HCT116 (cell line): Measurements from ENCODE around the gene MIPEP. TPM values are rescaled to one million over a fixed set of nuclear protein-coding genes. Genes with fewer than 3 reads are reported as not detected.

Experiments
- ATAC-seq: fragments of 200-7000 bp; cut with Tn5 transposase; 2 replicates; pipeline ENCODE4 v1.9.1; 2020; ENCODE audit warnings: mild to moderate bottlenecking, moderate library complexity
- BruUV-seq: library from RNA; stranded (reverse); fragments of 400-500 nt; replicated peaks from 2 replicates; lab custom pipeline; 2021; lab: Mats Ljungman, UMichigan
- CTCF ChIA-PET: fragments of 300-600 bp; sonication (Branson Sonifier 250); formaldehyde crosslinking; loops from one replicate; lab custom pipeline; 2021; ENCODE audit warnings: antibody characterized with exemption; lab: Charles Lee
- POLR2A ChIA-PET: fragments of 300-600, 350-600 bp; sonication (Branson Sonifier 250); formaldehyde crosslinking; loops from one replicate; lab custom pipeline; 2021; ENCODE audit warnings: antibody characterized with exemption; lab: Charles Lee
- RAD21 ChIA-PET, 2 experiments: fragments of 300-600 bp; sonication (Branson Sonifier 250); formaldehyde crosslinking; loops; one replicate each; lab custom pipeline; 2023; ENCODE audit warnings: low total read pairs in 2 of 2; ENCODE audit not compliant: uncharacterized antibody in 2 of 2, unreplicated experiment in 2 of 2, low non-redundant PET in 1 of 2; lab: Charles Lee
- DNase-seq: peaks from one replicate; pipeline ENCODE4 v3.0.0-alpha.2; 2010; ENCODE audit warnings: low read depth, low spot score
- H2AFZ ChIP-seq: fragments of 200-600 bp; shearing (Covaris generic), sonication (generic); 2 replicates; pipeline ENCODE4 v1.6.1; 2017; ENCODE audit warnings: low read depth, mixed run types, mixed read lengths, antibody characterized with exemption, low read length; ENCODE audit not compliant: poor library complexity, severe bottlenecking
- H3K27ac ChIP-seq: 2 replicates; pipeline ENCODE4 v1.5.1; 2012; ENCODE audit warnings: low read depth, low read length
- H3K27me3 ChIP-seq: fragments of 200-600 bp; sonication (generic); 2 replicates; pipeline ENCODE4 v1.6.1; 2016; ENCODE audit warnings: mixed run types, low read length, mixed read lengths; ENCODE audit not compliant: insufficient read depth
- H3K36me3 ChIP-seq, 2 experiments: fragments of 200-500 bp in 1 of 2; fragments of 200-600 bp in 1 of 2; sonication (Bioruptor generic) in 1 of 2; sonication (generic) in 1 of 2; 2 replicates each; pipeline versions ENCODE4 v1.5.1 to v1.6.1; 2014 to 2016; ENCODE audit warnings: low read length in 2 of 2, inconsistent platforms in 1 of 2, mixed read lengths in 1 of 2, mixed run types in 1 of 2; ENCODE audit not compliant: insufficient read depth in 2 of 2, control insufficient read depth in 1 of 2
- H3K4me1 ChIP-seq, 2 experiments: fragments of 200-600 bp in 1 of 2; sonication (generic) in 1 of 2; 2 replicates each; pipeline versions ENCODE4 v1.5.1 to v1.6.1; 2012 to 2017; ENCODE audit warnings: low read length in 2 of 2, inconsistent platforms in 1 of 2, mild to moderate bottlenecking in 1 of 2, mixed read lengths in 1 of 2, mixed run types in 1 of 2, moderate library complexity in 1 of 2; ENCODE audit not compliant: insufficient read depth in 2 of 2, control insufficient read depth in 1 of 2
- H3K4me2 ChIP-seq: fragments of 200-600 bp; sonication (generic); 2 replicates; pipeline ENCODE4 v1.6.1; 2017; ENCODE audit warnings: mixed run types, low read length, mixed read lengths
- H3K4me3 ChIP-seq, 2 experiments: fragments of 200-600 bp in 1 of 2; sonication (generic) in 1 of 2; replicated peaks in 1 of 2; 2 replicates each; pipeline ENCODE4 v1.5.1; 2011 to 2016; ENCODE audit warnings: low read length in 2 of 2, control low read depth in 1 of 2, low read depth in 1 of 2, mild to moderate bottlenecking in 1 of 2, mixed read lengths in 1 of 2, mixed run types in 1 of 2
- H3K79me2 ChIP-seq: fragments of 200-600 bp; sonication (generic); 2 replicates; pipeline ENCODE4 v1.6.1; 2017; ENCODE audit warnings: mild to moderate bottlenecking, mixed run types, low read length, moderate library complexity, mixed read lengths; ENCODE audit not compliant: insufficient read depth
- H3K9ac ChIP-seq: fragments of 200-600 bp; sonication (generic); 2 replicates; pipeline ENCODE4 v1.6.1; 2016; ENCODE audit warnings: low read length, mixed read lengths
- H3K9me2 ChIP-seq: fragments of 200-600 bp; sonication (generic), shearing (Covaris generic); 2 replicates; pipeline ENCODE4 v1.6.1; 2017; ENCODE audit warnings: mixed run types, mild to moderate bottlenecking, moderate library complexity; ENCODE audit not compliant: insufficient read depth
- H3K9me3 ChIP-seq, 2 experiments: fragments of 200-500 bp in 1 of 2; fragments of 200-600 bp in 1 of 2; sonication (Bioruptor generic) in 1 of 2; sonication (generic) in 1 of 2; 2 replicates each; pipeline ENCODE4 v1.6.1; 2014 to 2017; ENCODE audit warnings: low read length in 2 of 2, mixed read lengths in 2 of 2, inconsistent platforms in 1 of 2, low read depth in 1 of 2, mild to moderate bottlenecking in 1 of 2, mixed run types in 1 of 2, moderate library complexity in 1 of 2; ENCODE audit not compliant: control insufficient read depth in 1 of 2, insufficient read depth in 1 of 2
- H4K20me1 ChIP-seq: fragments of 200-600 bp; sonication (generic), shearing (Covaris generic); 2 replicates; pipeline ENCODE4 v1.6.1; 2017; ENCODE audit warnings: mixed run types, mild to moderate bottlenecking, moderate library complexity; ENCODE audit not compliant: insufficient read depth
- CTCF ChIP-seq, 3 experiments: fragments of 200-600 bp in 1 of 3; sonication (generic) in 1 of 3; IDR thresholded peaks in 2 of 3; conservative IDR thresholded peaks in 1 of 3; 2 replicates each; pipeline ENCODE4 v1.5.1; 2012 to 2017; ENCODE audit warnings: low read depth in 2 of 3, low read length in 2 of 3, antibody characterized with exemption in 1 of 3, borderline replicate concordance in 1 of 3, control low read depth in 1 of 3, mild to moderate bottlenecking in 1 of 3, mixed read lengths in 1 of 3, mixed run types in 1 of 3, moderate library complexity in 1 of 3; ENCODE audit not compliant: insufficient read depth in 1 of 3
- RAD21 ChIP-seq: IDR thresholded peaks from 2 replicates; pipeline ENCODE4 v1.6.1; 2012; ENCODE audit warnings: low read depth, mild to moderate bottlenecking
- ZBTB33 ChIP-seq: IDR thresholded peaks from 2 replicates; pipeline ENCODE4 v1.6.1; 2011; ENCODE audit warnings: mild to moderate bottlenecking, low read length, moderate library complexity; ENCODE audit not compliant: insufficient replicate concordance; ENCODE audit errors: extremely low read depth
- intact Hi-C: fragments of 100-400 bp; cut with micrococcal nuclease; formaldehyde crosslinking; loops from 2 replicates; pipeline ENCODE4 v1.10.0; 2022
- total RNA-seq: library from RNA; stranded (reverse); gene quantifications from one replicate; pipeline ENCODE4 v1.2.1, GENCODE V29; 2021; ENCODE audit not compliant: unreplicated experiment

The MIPEP gene
- total RNA-seq, 1 experiment from 2014 or later = 33.3 TPM

- Histone ChIP-seq H3K9me2 (no peaks in the 10 kb centered on the region), H3K4me3 (no peak overlapping the region), H3K4me2 (no peak overlapping the region), H3K9ac (no peak overlapping the region)
- CTCF ChIA-PET = interaction anchor here (0.6 to 1.6 kb wide), 4 partner anchors 39 to 307 kb away, joined by 3 to 8 read pairs (median 6); no protein-coding TSS in a partner anchor
- TF ChIP-seq RAD21 (peak; percentile 73), ZBTB33 (no peak), CTCF (IDR thresholded peaks at IDR 0.05 in 2 of 3, conservative IDR thresholded peaks at IDR 0.05 in 1 of 3; ENCODE audit: borderline replicate concordance in 1 of 3, insufficient read depth in 1 of 3, low read depth in 2 of 3, low read length in 2 of 3) (peak; percentile 49 to 91 (median 60); a peak in 4 of 6 replicates)
- TF ChIP-seq, all 23 proteins: peak for 2
- Histone ChIP-seq H3K27me3 (peaks cover 38% of the 10 kb centered on the region), H3K9me3 (no peaks in the 10 kb centered on the region), H2AFZ (peak overlapping the region; percentile 82), H3K36me3 (no peaks in the 10 kb centered on the region), H3K4me1 (no peaks in the 10 kb centered on the region), H4K20me1 (no peaks in the 10 kb centered on the region), H3K79me2 (no peaks in the 10 kb centered on the region), H3K27ac (no peak overlapping the region)
- POLR2A ChIA-PET = no interaction called here
- DNase-seq = peak; percentile 23
- peak; percentile 57 for ATAC-seq
- RAD21 ChIA-PET = interaction anchor here in 1 of 2 experiments (1.0 kb wide), 1 partner anchor 39 kb away, joined by 4 read pairs; no protein-coding TSS in a partner anchor
- intact Hi-C loops = loop anchor here (1.0 to 2.0 kb wide), 2 partner anchors 39 to 297 kb away; no protein-coding TSS in a partner anchor
- BruUV-seq = no TSS peak
Measured at GRCh38 chr13:23921451-23921888, 32.3 kb upstream of the MIPEP start.
